Endothelial cell of umbilical vein (primary cell): ENCODE data around the gene DLEU7. TPM values are rescaled to one million over a fixed set of nuclear protein-coding genes. Genes with fewer than 3 reads are reported as not detected.

Experiments
- BruUV-seq: library from RNA; stranded (reverse); fragments of 400-500 nt; replicated peaks from 2 replicates; lab custom pipeline; 2021; lab: Mats Ljungman, UMichigan
- CTCF ChIA-PET: fragments of 300-600, 350-600 bp; sonication (Branson Sonifier 250); formaldehyde crosslinking; loops from one replicate; lab custom pipeline; 2021; ENCODE audit warnings: antibody characterized with exemption, inconsistent platforms; lab: Charles Lee
- POLR2A ChIA-PET: fragments of 300-600, 350-600 bp; sonication (Branson Sonifier 250); formaldehyde crosslinking; loops from one replicate; lab custom pipeline; 2021; ENCODE audit warnings: antibody characterized with exemption, inconsistent platforms; lab: Charles Lee
- DNase-seq: peaks from one replicate; pipeline ENCODE4 v3.0.0-alpha.2; 2011; ENCODE audit warnings: low read depth, low spot score
- FAIRE-seq: peaks from 2 replicates; lab custom pipeline; 2011; peaks lifted over from hg19 to GRCh38; lab: Jason Lieb, UNC
- H2AFZ ChIP-seq: 2 replicates; pipeline ENCODE4 v1.6.0; 2012; ENCODE audit warnings: low read depth, low read length, control low read depth, inconsistent platforms
- H3K27ac ChIP-seq: 2 replicates; pipeline ENCODE4 v1.5.1; 2011; ENCODE audit warnings: low read depth, mild to moderate bottlenecking, control low read depth, low read length, moderate library complexity; ENCODE audit not compliant: insufficient read depth
- H3K27me3 ChIP-seq, 2 experiments: 2 replicates each; pipeline versions ENCODE4 v1.6.0 to v1.6.1; 2011; ENCODE audit warnings: low read length in 2 of 2, mixed read lengths in 1 of 2; ENCODE audit not compliant: control insufficient read depth in 2 of 2, insufficient read depth in 2 of 2
- H3K36me3 ChIP-seq, 2 experiments: 2 replicates in 1 of 2; 3 replicates in 1 of 2; pipeline ENCODE4 v1.5.1; 2011; ENCODE audit warnings: low read length in 2 of 2, mild to moderate bottlenecking in 1 of 2, moderate library complexity in 1 of 2; ENCODE audit not compliant: control insufficient read depth in 2 of 2, insufficient read depth in 2 of 2; ENCODE audit errors: extremely low read depth in 1 of 2
- H3K4me1 ChIP-seq: 3 replicates; pipeline ENCODE4 v1.5.1; 2011; ENCODE audit warnings: mild to moderate bottlenecking, low read length; ENCODE audit not compliant: control insufficient read depth, insufficient read depth; ENCODE audit errors: extremely low read depth
- H3K4me2 ChIP-seq: 2 replicates; pipeline ENCODE4 v1.6.1; 2011; ENCODE audit warnings: low read length, control low read depth, mixed read lengths; ENCODE audit not compliant: insufficient read depth
- H3K4me3 ChIP-seq, 3 experiments: fragments of 200-600 bp in 1 of 3; sonication (generic), shearing (Covaris generic) in 1 of 3; replicated peaks in 1 of 3; 2 replicates each; pipeline ENCODE4 v1.5.1; 2011 to 2016; ENCODE audit warnings: control low read depth in 3 of 3, low read length in 3 of 3, mild to moderate bottlenecking in 2 of 3, inconsistent platforms in 1 of 3, low read depth in 1 of 3, moderate library complexity in 1 of 3; ENCODE audit not compliant: insufficient read depth in 1 of 3
- H3K79me2 ChIP-seq: 2 replicates; pipeline ENCODE4 v1.6.0; 2012; ENCODE audit warnings: low read length, inconsistent platforms; ENCODE audit not compliant: control insufficient read depth, insufficient read depth
- H3K9ac ChIP-seq: replicated peaks from 2 replicates; pipeline ENCODE3; 2011; ENCODE audit warnings: low read length, control low read depth; ENCODE audit not compliant: insufficient read depth; ENCODE audit errors: extremely low read depth
- H3K9me1 ChIP-seq: replicated peaks from 3 replicates; pipeline ENCODE4 v1.6.0; 2011; ENCODE audit warnings: mild to moderate bottlenecking, low read length; ENCODE audit not compliant: control insufficient read depth, insufficient read depth; ENCODE audit errors: extremely low read depth
- H3K9me3 ChIP-seq: replicated peaks from 2 replicates; pipeline ENCODE4 v1.5.1; 2012; ENCODE audit warnings: low read length, inconsistent platforms; ENCODE audit not compliant: control insufficient read depth, insufficient read depth
- H4K20me1 ChIP-seq: replicated peaks from 2 replicates; pipeline ENCODE3; 2011; ENCODE audit warnings: mild to moderate bottlenecking, low read length; ENCODE audit not compliant: control insufficient read depth, insufficient read depth; ENCODE audit errors: extremely low read depth
- EZH2 ChIP-seq: IDR thresholded peaks from 2 replicates; pipeline ENCODE4 v1.6.1; 2012; ENCODE audit warnings: borderline replicate concordance, low read depth, mild to moderate bottlenecking, moderate library complexity, low read length, inconsistent platforms; ENCODE audit not compliant: severe bottlenecking
- FOS ChIP-seq: IDR thresholded peaks from 2 replicates; pipeline ENCODE4 v1.6.1; 2011; ENCODE audit warnings: mild to moderate bottlenecking, low read length, moderate library complexity, borderline replicate concordance; ENCODE audit not compliant: insufficient read depth
- GATA2 ChIP-seq: IDR thresholded peaks from 2 replicates; pipeline ENCODE4 v1.7.0; 2011; ENCODE audit warnings: low read depth, mild to moderate bottlenecking, moderate library complexity, mixed read lengths, low read length; ENCODE audit not compliant: insufficient read length, insufficient read depth
- MYC ChIP-seq: IDR thresholded peaks from one replicate; pipeline ENCODE4 v1.6.1; 2011; ENCODE audit warnings: mild to moderate bottlenecking, low read depth, low read length
- POLR2A ChIP-seq: IDR thresholded peaks from 2 replicates; pipeline ENCODE4 v1.6.1; 2012; ENCODE audit warnings: low read depth, mild to moderate bottlenecking, control low read depth, low read length
- POLR2AphosphoS5 ChIP-seq: IDR thresholded peaks from 2 replicates; pipeline ENCODE4 v1.6.1; 2012; ENCODE audit warnings: low read depth, mild to moderate bottlenecking, control low read depth, low read length, moderate library complexity; ENCODE audit not compliant: insufficient read depth
- dilution Hi-C: fragments of 300-500 bp; cut with MboI; formaldehyde crosslinking; loops from one replicate; pipeline ENCODE4 v1.15.0; 2019; ENCODE audit warnings: low sequenced_read_pairs; ENCODE audit not compliant: extremely low pct_ligation_motif_present
- intact Hi-C: fragments of 100-400 bp; cut with micrococcal nuclease; formaldehyde crosslinking; loops from one replicate; pipeline ENCODE4 v1.10.0; 2022
- polyA plus RNA-seq, 4 experiments: library from polyadenylated mRNA; depleted of rRNA in 3 of 4; stranded (reverse) in 3 of 4; unstranded in 1 of 4; fragments of >200 nt; gene quantifications; 2 replicates each; pipeline versions ENCODE4 v1.2.1 to v1.2.3, GENCODE V29; 2011 to 2012; ENCODE audit warnings: missing spikeins in 1 of 4
- total RNA-seq: library from RNA; stranded (reverse); gene quantifications from 2 replicates; pipeline ENCODE4 v1.2.3, GENCODE V29; 2021
- TF ChIP-seq, protein P1 (sequence below): IDR thresholded peaks from 2 replicates; pipeline ENCODE4 v1.6.1; 2011; ENCODE audit not compliant: insufficient read depth, insufficient read length
- TF ChIP-seq, protein P2 (sequence below), 2 donors: IDR thresholded peaks; 1 replicate in 1 of 2; 2 replicates in 1 of 2; pipeline ENCODE4 v1.5.1; 2011; ENCODE audit warnings: low read length in 2 of 2, mild to moderate bottlenecking in 2 of 2, moderate library complexity in 2 of 2, control low read depth in 1 of 2, inconsistent platforms in 1 of 2, low read depth in 1 of 2; ENCODE audit not compliant: insufficient read depth in 1 of 2; ENCODE audit errors: extremely low read depth in 1 of 2

The DLEU7 gene
- total and polyA plus RNA-seq, 2 donors (not counting 3 experiments of a cell fraction or from before 2014, with no cell fraction given): not detected

DNA sequence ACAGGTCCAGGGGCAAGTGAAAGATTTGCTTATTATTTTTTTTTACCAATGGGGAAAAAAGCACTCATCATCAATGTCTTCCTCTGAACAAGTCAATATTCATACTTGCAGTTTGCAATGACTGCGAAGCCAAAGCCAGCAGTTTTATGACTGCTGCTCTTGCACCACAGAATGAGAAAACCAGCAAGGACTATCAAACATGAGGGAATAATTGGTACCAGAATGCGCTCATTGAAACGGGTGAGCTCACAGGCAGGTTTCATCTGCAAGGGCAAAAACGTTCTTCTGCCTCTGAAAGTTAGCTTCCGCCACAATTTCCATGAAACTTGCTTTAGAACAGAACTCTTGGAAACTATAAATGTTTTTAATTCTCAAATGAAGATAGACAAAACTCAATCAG is 5.5 kb downstream of the DLEU7 start:
- FAIRE-seq (no peak), DNase-seq (no peak)
- Histone ChIP-seq H3K4me1 (no peaks in the 10 kb centered on the region), H3K9ac (no peak overlapping the region), H3K4me2 (no peak overlapping the region), H3K36me3 (no peaks in the 10 kb centered on the region), H3K4me3 (no peak overlapping the region), H3K79me2 (no peaks in the 10 kb centered on the region), H3K9me3 (no peaks in the 10 kb centered on the region), H2AFZ (no peak overlapping the region), H3K27ac (no peak overlapping the region), H3K27me3 (peaks cover 14 to 18% of the 10 kb centered on the region in 2 experiments), H4K20me1 (no peaks in the 10 kb centered on the region), H3K9me1 (no peaks in the 10 kb centered on the region)
- ChIA-PET CTCF (no interaction called here), POLR2A (no interaction called here)
- BruUV-seq: no TSS peak
- intact Hi-C loops: no loop called here
- TF ChIP-seq EZH2: no peak
- TF ChIP-seq, protein P1, sequence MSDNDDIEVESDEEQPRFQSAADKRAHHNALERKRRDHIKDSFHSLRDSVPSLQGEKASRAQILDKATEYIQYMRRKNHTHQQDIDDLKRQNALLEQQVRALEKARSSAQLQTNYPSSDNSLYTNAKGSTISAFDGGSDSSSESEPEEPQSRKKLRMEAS: no peak
- TF ChIP-seq POLR2A: no peak
- no peak for TF ChIP-seq GATA2
- TF ChIP-seq POLR2AphosphoS5: no peak
- TF ChIP-seq FOS: no peak
- no peak for TF ChIP-seq MYC
- TF ChIP-seq, protein P2, sequence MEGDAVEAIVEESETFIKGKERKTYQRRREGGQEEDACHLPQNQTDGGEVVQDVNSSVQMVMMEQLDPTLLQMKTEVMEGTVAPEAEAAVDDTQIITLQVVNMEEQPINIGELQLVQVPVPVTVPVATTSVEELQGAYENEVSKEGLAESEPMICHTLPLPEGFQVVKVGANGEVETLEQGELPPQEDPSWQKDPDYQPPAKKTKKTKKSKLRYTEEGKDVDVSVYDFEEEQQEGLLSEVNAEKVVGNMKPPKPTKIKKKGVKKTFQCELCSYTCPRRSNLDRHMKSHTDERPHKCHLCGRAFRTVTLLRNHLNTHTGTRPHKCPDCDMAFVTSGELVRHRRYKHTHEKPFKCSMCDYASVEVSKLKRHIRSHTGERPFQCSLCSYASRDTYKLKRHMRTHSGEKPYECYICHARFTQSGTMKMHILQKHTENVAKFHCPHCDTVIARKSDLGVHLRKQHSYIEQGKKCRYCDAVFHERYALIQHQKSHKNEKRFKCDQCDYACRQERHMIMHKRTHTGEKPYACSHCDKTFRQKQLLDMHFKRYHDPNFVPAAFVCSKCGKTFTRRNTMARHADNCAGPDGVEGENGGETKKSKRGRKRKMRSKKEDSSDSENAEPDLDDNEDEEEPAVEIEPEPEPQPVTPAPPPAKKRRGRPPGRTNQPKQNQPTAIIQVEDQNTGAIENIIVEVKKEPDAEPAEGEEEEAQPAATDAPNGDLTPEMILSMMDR (IDR thresholded peaks at IDR 0.05; ENCODE audit: extremely low read depth in 1 of 2, insufficient read depth in 1 of 2, low read depth in 1 of 2, low read length in 2 of 2): no peak
- dilution Hi-C loops: no loop called here
